ENCODE measurements around the gene LRRTM4. TPM values are rescaled to one million over a fixed set of nuclear protein-coding genes. Genes with fewer than 3 reads are reported as not detected.

LRRTM4 gene
- polyA plus RNA-seq, 1 of the 3 experiments (the other 2 are of a cell fraction) = 0.10 TPM

- H3F3A ChIP-seq (replicated peaks; ENCODE audit: insufficient read depth) = no peaks in the 10 kb centered on the region
- H3K4me3 ChIP-seq (ENCODE audit: low read depth in 2 of 2, low read length in 1 of 2) = no peak overlapping the region
- no peaks in the 10 kb centered on the region for H3K4me1 ChIP-seq (ENCODE audit: control insufficient read depth in 1 of 2, insufficient read depth in 2 of 2, low read depth in 1 of 2, low read length in 1 of 2)
- ChIA-PET POLR2A (no interaction called here), CTCF (interaction anchor here (2.1 kb wide), 1 partner anchor 7 kb away, joined by 5 read pairs; no protein-coding TSS in a partner anchor)
- no peak overlapping the region for H3K27ac ChIP-seq (ENCODE audit: low read depth in 2 of 2, low read length in 1 of 2)
- DNase-seq = no peak
- no peaks in the 10 kb centered on the region for H3K79me2 ChIP-seq (ENCODE audit: insufficient read depth)
- H2AFZ ChIP-seq (ENCODE audit: low read depth) = no peak overlapping the region
- TF ChIP-seq, protein P1, sequence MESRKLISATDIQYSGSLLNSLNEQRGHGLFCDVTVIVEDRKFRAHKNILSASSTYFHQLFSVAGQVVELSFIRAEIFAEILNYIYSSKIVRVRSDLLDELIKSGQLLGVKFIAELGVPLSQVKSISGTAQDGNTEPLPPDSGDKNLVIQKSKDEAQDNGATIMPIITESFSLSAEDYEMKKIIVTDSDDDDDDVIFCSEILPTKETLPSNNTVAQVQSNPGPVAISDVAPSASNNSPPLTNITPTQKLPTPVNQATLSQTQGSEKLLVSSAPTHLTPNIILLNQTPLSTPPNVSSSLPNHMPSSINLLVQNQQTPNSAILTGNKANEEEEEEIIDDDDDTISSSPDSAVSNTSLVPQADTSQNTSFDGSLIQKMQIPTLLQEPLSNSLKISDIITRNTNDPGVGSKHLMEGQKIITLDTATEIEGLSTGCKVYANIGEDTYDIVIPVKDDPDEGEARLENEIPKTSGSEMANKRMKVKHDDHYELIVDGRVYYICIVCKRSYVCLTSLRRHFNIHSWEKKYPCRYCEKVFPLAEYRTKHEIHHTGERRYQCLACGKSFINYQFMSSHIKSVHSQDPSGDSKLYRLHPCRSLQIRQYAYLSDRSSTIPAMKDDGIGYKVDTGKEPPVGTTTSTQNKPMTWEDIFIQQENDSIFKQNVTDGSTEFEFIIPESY (IDR thresholded peaks at IDR 0.05; ENCODE audit: borderline replicate concordance, low read depth) = no peak
- TF ChIP-seq FOSL2 (IDR thresholded peaks at IDR 0.05; ENCODE audit: borderline replicate concordance, low read depth) = no peak
- no peak for TF ChIP-seq TCF12 (IDR thresholded peaks at IDR 0.05)
- no peak for TF ChIP-seq FOXM1 (IDR thresholded peaks at IDR 0.05; ENCODE audit: low read depth)
- no peak for TF ChIP-seq TAF1 (IDR thresholded peaks at IDR 0.05; ENCODE audit: borderline replicate concordance, low read depth, low read length)
- no peaks in the 10 kb centered on the region for H3K27me3 ChIP-seq (ENCODE audit: insufficient read depth)
- H3K9me3 ChIP-seq = no peaks in the 10 kb centered on the region
- H3K9ac ChIP-seq = no peak overlapping the region
- H3K4me2 ChIP-seq = no peak overlapping the region
- H4K20me1 ChIP-seq (ENCODE audit: insufficient read depth) = no peaks in the 10 kb centered on the region
- H3K9me2 ChIP-seq = no peaks in the 10 kb centered on the region
- no peaks in the 10 kb centered on the region for H3K36me3 ChIP-seq (replicated peaks in 1 of 2; ENCODE audit: control insufficient read depth in 1 of 2, insufficient read depth in 2 of 2, low read length in 1 of 2)
Observed at GRCh38 chr2:77372636-77373035, 149.5 kb downstream of the LRRTM4 start.

GRCh38 chr2:77370511-77370910, 151.7 kb downstream of the LRRTM4 start:
- no peak overlapping the region for H3K4me2 ChIP-seq
- H3K9ac ChIP-seq = no peak overlapping the region
- H3K79me2 ChIP-seq (ENCODE audit: insufficient read depth) = no peaks in the 10 kb centered on the region
- no peaks in the 10 kb centered on the region for H4K20me1 ChIP-seq (ENCODE audit: insufficient read depth)
- DNase-seq = no peak
- H2AFZ ChIP-seq (ENCODE audit: low read depth) = no peak overlapping the region
- CTCF ChIA-PET = no interaction called here
- H3K9me2 ChIP-seq = no peaks in the 10 kb centered on the region
- no peaks in the 10 kb centered on the region for H3F3A ChIP-seq (replicated peaks; ENCODE audit: insufficient read depth)
- no peaks in the 10 kb centered on the region for H3K4me1 ChIP-seq (ENCODE audit: control insufficient read depth in 1 of 2, insufficient read depth in 2 of 2, low read depth in 1 of 2, low read length in 1 of 2)
- no peaks in the 10 kb centered on the region for H3K27me3 ChIP-seq (ENCODE audit: insufficient read depth)
- no peaks in the 10 kb centered on the region for H3K36me3 ChIP-seq (replicated peaks in 1 of 2; ENCODE audit: control insufficient read depth in 1 of 2, insufficient read depth in 2 of 2, low read length in 1 of 2)
- WGBS (ENCODE audit: low lambda C conversion rate) = 50% methylated on average over 3 of the region's 3 CpGs
- no peaks in the 10 kb centered on the region for H3K9me3 ChIP-seq
- POLR2A ChIA-PET = no interaction called here
- no peak for TF ChIP-seq FOXM1 (IDR thresholded peaks at IDR 0.05; ENCODE audit: low read depth)
- TF ChIP-seq TAF1 (IDR thresholded peaks at IDR 0.05; ENCODE audit: borderline replicate concordance, low read depth, low read length) = no peak
- TF ChIP-seq, protein P2, sequence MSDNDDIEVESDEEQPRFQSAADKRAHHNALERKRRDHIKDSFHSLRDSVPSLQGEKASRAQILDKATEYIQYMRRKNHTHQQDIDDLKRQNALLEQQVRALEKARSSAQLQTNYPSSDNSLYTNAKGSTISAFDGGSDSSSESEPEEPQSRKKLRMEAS (IDR thresholded peaks at IDR 0.05; ENCODE audit: low read depth) = no peak
- no peak for TF ChIP-seq FOXJ3 (CRISPR knock-in tag; IDR thresholded peaks at IDR 0.05)
- TF ChIP-seq GATA2 (CRISPR knock-in tag; IDR thresholded peaks at IDR 0.05) = no peak
- TF ChIP-seq ELF1 (IDR thresholded peaks at IDR 0.05) = no peak
- TF ChIP-seq, protein P1 (IDR thresholded peaks at IDR 0.05; ENCODE audit: borderline replicate concordance, low read depth) = no peak
- TF ChIP-seq EP300 (IDR thresholded peaks at IDR 0.05; ENCODE audit: borderline replicate concordance in 1 of 2, low read depth in 1 of 2, low read length in 1 of 2) = no peak
- no peak for TF ChIP-seq RXRA (IDR thresholded peaks at IDR 0.05; ENCODE audit: borderline replicate concordance, low read depth)
- TF ChIP-seq GABPA (IDR thresholded peaks at IDR 0.05; ENCODE audit: low read depth) = no peak
- no peak for TF ChIP-seq JUND (IDR thresholded peaks at IDR 0.05)
- TF ChIP-seq REST (IDR thresholded peaks at IDR 0.05; ENCODE audit: low read depth, low read length) = no peak
- TF ChIP-seq SMC3 (IDR thresholded peaks at IDR 0.05; ENCODE audit: low read depth, low read length) = no peak
- TF ChIP-seq NRF1 (IDR thresholded peaks at IDR 0.05; ENCODE audit: low read depth, low read length) = no peak
- TF ChIP-seq, protein P3, sequence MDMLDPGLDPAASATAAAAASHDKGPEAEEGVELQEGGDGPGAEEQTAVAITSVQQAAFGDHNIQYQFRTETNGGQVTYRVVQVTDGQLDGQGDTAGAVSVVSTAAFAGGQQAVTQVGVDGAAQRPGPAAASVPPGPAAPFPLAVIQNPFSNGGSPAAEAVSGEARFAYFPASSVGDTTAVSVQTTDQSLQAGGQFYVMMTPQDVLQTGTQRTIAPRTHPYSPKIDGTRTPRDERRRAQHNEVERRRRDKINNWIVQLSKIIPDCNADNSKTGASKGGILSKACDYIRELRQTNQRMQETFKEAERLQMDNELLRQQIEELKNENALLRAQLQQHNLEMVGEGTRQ (IDR thresholded peaks at IDR 0.05; ENCODE audit: borderline replicate concordance, low read depth, low read length) = no peak
- no peak for TF ChIP-seq FOSL2 (IDR thresholded peaks at IDR 0.05; ENCODE audit: borderline replicate concordance, low read depth)
- no peak for TF ChIP-seq EZH2phosphoT487 (IDR thresholded peaks at IDR 0.05; ENCODE audit: borderline replicate concordance, low read depth)
- TF ChIP-seq POLR2AphosphoS5 (IDR thresholded peaks at IDR 0.05; ENCODE audit: low read depth, low read length) = no peak
- no peak for TF ChIP-seq RCOR1 (IDR thresholded peaks at IDR 0.05; ENCODE audit: low read length)
- no peak overlapping the region for H3K4me3 ChIP-seq (ENCODE audit: low read depth in 2 of 2, low read length in 1 of 2)
- H3K27ac ChIP-seq (ENCODE audit: low read depth in 2 of 2, low read length in 1 of 2) = no peak overlapping the region

Measured in SK-N-SH (cell line).